ENCODE data around the gene MRGPRD.

GRCh38 chr11:68939583-68940555 is 40.9 kb downstream of the MRGPRD start:
- TF ChIP-seq CTCF (IDR thresholded peaks at IDR 0.05) (no peak), POLR2A (IDR thresholded peaks at IDR 0.05) (no peak), EP300 (IDR thresholded peaks at IDR 0.05) (no peak), POLR2AphosphoS5 (IDR thresholded peaks at IDR 0.05) (no peak)
